D341Med (cell line): ENCODE data around the gene PLEKHG4B.

Experiments
- DNase-seq: peaks from one replicate; pipeline ENCODE4 v3.0.0; 2012; ENCODE audit warnings: low spot score

PLEKHG4B gene

DNA sequence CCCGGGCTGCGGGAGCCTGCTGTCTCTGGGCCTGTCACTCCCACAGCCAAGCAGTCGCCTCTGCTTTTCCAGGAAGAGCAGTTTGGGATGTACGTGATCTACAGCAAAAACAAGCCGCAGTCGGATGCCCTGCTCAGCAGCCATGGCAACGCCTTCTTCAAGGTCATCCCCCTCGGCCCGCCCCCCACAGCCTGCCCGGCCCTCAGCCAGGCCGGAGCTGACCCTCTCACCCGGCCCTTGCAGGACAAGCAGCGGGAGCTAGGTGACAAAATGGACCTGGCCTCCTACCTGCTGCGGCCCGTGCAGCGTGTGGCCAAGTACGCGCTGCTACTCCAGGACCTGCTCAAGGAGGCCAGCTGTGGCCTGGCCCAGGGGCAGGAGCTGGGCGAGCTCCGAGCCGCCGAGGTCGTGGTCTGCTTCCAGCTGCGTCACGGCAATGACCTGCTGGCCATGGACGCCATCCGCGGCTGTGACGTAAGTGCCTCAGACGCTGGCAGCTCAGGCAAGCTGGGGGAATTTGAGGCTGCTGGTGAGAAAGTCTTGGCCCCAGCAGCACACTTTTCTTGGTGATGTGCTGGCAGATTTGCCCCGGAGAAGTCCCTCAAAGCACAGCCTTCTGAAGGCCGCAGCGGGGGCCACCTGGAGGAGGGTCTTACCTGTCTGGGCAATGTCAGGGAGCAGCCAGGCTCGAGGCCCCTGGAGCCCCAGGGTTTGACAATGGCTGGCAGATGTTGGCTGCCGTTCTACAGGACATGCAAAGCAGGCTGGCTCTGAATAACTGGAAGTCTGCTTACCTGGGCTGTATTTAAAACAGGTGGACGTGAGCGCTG is 79.2 kb downstream of the PLEKHG4B start:
- DNase-seq: no peak

- DNase-seq: no peak
Measured at GRCh38 chr5:171801-172331, 79.9 kb downstream of the PLEKHG4B start.

DNA sequence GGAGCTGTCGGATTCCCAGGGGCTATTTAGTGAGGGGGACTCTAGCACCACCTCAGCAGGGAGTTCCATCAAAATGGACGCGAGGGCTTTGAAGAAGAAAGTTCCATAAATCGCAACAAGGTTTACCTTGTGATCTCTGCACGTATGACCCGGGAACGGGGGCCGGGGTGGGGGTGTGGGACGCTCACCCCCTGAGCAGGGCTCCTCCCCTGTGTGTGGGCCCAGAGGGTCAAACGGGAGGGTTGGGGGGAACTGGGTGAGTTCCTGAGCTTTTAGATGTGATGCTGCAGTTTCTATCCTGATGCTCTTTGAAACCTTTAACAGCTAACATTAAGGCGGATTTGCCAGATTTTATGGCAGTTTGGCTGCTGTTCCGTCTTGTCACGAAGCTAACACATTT is 80.5 kb downstream of the PLEKHG4B start:
- DNase-seq: no peak

- no peak for DNase-seq
Measured at GRCh38 chr5:172841-173251, 80.9 kb downstream of the PLEKHG4B start.

- DNase-seq: no peak
Measured at GRCh38 chr5:173392-174290, 81.7 kb downstream of the PLEKHG4B start.

GRCh38 chr5:174291-174600 is 82.3 kb downstream of the PLEKHG4B start:
- DNase-seq: no peak

GRCh38 chr5:174876-175465 is 83.0 kb downstream of the PLEKHG4B start:
- DNase-seq: no peak

- no peak for DNase-seq
Measured at GRCh38 chr5:176296-176823, 84.4 kb downstream of the PLEKHG4B start.

GRCh38 chr5:178110-178509 is 86.1 kb downstream of the PLEKHG4B start:
- no peak for DNase-seq

DNA sequence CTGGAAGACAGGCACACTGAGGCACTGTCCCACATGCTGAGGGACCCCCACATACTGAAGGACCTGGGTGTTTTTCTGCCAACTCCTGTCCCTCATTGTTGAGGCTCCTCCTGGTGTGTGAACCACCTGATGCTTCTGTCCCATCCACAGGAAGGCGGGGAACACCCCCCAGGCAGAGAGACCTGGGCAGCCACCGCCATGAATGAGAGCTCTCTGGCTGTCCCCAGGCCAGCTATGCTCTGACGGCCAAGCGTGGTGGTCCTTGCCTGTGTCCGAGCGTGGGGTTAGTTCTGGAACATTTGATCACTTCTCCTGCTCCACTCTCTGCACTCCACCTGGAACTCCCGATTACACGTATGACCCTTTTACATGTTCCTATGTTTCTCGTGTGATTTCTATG is 87.4 kb downstream of the PLEKHG4B start:
- no peak for DNase-seq

- DNase-seq: no peak
Measured at GRCh38 chr5:180286-180918, 88.4 kb downstream of the PLEKHG4B start.

- no peak for DNase-seq
Measured at GRCh38 chr5:181160-181559, 89.2 kb downstream of the PLEKHG4B start.

DNA sequence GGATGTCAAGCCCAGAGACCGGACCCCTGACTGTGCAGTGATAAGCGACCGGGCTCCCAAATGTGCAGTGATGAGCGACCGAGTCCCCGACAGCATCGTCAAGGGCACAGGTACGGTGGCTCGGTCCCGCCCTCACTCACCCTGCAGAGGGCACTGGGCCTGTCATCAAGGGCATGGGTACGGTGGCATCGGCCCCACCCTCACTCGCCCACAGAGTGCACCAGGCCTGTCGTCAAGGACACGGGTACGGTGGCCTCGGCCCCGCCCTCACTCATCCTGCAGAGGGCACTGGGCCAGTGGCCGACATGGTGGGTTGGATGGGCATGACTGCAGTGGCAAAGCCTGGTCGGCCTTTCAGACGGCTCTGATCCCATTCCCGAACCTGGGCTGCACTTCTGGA is 89.6 kb downstream of the PLEKHG4B start:
- DNase-seq: no peak

DNA sequence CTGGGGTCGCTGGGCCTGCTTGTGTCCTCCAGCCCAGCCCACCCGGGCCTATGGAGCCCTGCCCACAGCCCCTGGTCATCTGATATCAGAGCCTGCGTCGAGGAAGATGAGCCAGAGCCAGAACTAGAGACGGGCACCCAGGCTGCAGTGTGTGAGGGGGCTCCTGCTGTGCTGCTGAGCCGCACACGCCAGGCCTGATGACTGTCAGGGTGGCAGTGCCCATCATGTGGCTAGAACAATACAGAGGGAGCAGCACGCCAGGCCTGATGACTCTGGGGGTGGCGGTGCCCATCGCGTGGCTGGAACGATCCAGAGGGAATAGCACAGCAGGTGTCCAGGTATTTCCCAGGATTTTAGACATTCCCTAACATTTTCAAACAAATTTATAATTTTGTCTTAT is 90.2 kb downstream of the PLEKHG4B start:
- DNase-seq: no peak

DNA sequence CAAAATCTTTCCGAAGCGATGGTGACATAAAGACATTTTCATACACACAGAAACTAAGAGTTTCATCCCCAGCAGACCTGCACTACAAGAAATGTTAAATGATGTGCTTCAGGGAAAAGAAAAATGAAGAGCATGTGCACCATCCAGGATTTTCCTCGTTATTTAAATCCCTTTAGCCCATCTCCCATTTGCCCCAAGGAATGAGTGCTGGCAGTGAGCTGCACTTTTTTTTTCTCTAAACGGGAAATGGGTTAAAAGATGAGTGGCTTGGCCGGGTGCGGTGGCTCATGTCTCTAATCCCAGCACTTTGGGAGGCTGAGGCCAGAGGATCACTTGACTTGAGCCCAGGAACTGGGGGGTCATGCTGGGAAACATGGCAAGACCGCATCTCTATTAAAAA is 92.5 kb downstream of the PLEKHG4B start:
- DNase-seq: no peak

DNA sequence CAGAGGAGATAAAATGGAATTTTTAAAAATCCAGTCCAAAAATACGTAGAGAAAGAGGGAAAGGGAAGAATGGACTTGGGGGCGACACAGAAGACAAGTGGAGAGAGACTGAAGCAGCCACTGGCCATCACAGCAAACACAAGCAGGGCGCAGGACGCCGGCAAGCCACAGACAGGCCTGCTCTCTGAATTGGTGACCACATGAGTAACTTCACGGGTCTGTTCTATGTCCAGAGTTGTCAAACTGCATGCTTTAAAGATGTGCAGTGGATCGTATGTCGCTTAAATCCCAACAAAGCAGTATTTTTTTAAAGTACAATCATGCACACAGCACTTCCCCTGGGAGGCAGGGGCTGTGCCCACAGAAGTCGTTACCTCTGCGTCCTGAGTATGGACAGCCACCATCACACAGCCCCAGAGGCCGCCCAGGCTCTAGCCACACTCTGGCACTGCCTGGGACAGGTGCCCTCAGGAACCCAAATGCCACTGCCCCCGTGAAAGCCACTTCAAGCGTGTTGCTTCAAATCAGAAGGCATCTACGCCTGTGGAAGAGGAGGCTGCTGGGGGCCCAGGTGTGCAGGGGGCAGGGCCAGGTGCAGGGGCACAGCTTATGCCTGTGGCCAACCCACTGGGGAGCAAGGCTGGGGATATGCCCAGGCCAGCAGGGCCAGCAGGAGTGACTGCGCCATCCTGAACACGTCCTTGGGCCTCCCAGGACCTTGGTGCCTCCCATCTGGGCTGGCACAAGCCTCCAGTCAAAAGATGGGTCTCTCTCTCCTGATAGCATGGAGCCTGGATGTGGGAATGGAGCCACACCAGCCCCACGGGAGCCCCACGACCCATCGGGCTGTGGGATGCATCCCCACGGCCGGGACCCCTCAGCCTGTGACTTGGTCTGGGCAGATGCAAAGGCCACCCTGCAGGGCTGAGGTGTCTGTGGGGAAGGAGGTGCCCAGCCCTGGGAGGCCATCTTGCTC is 93.4 kb downstream of the PLEKHG4B start:
- no peak for DNase-seq

- DNase-seq: no peak
Measured at GRCh38 chr5:186091-187041, 94.4 kb downstream of the PLEKHG4B start.

DNA sequence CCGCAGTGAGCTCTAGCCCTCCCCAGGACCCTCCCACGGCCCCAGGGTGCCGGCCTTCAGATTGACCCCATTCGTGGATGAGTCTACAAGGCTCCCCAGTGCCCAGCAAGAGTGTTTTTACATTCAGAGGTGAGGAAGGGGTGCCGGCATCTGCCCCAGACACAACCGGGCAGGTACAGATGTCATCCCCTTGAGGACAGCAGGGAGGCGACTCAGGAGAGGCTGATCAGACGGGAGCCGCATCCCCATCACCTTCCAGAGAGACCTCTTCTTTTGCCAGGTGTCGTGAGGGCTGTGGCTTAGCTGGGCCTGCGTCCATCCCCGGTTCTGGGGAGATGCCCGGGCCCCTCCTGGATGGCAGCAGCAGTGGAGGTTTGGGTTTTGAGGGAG is 95.1 kb downstream of the PLEKHG4B start:
- DNase-seq: no peak

- no peak for DNase-seq
Measured at GRCh38 chr5:187617-188451, 95.9 kb downstream of the PLEKHG4B start.
